LoVo (cell line): ENCODE results near the gene DUOX1.

Experiments
- DNase-seq: peaks from one replicate; pipeline ENCODE4 v3.0.0-alpha.2; 2016; ENCODE audit warnings: low spot score

The DUOX1 gene

GRCh38 chr15:45168751-45169551 lies 39.2 kb downstream of the DUOX1 start:
- no peak for DNase-seq

GRCh38 chr15:45169608-45170480 lies 40.0 kb downstream of the DUOX1 start:
- no peak for DNase-seq

GRCh38 chr15:45171912-45172311 lies 42.1 kb downstream of the DUOX1 start:
- DNase-seq, result no peak

- DNase-seq, result no peak
These were observed 44.3 kb downstream of the DUOX1 start for GRCh38 chr15:45174069-45174468.

- no peak for DNase-seq
These were observed 44.8 kb downstream of the DUOX1 start for GRCh38 chr15:45174577-45174976.

GRCh38 chr15:45177285-45177684 lies 47.5 kb downstream of the DUOX1 start:
- no peak for DNase-seq

- DNase-seq, result peak; percentile 69
These were observed 49.6 kb downstream of the DUOX1 start for GRCh38 chr15:45179221-45179985.

GRCh38 chr15:45180201-45180600 lies 50.4 kb downstream of the DUOX1 start:
- peak; percentile 70 for DNase-seq

- DNase-seq, result no peak
These were observed 51.0 kb downstream of the DUOX1 start for GRCh38 chr15:45180648-45181436.

GRCh38 chr15:45181491-45182285 lies 51.9 kb downstream of the DUOX1 start:
- no peak for DNase-seq

- DNase-seq, result peak; percentile 68
These were observed 53.2 kb downstream of the DUOX1 start for GRCh38 chr15:45182996-45183395.

- DNase-seq, result peak; percentile 34
These were observed 53.7 kb downstream of the DUOX1 start for GRCh38 chr15:45183511-45183910.

GRCh38 chr15:45184562-45185041 lies 54.8 kb downstream of the DUOX1 start:
- no peak for DNase-seq

- DNase-seq, result no peak
These were observed 55.4 kb downstream of the DUOX1 start for GRCh38 chr15:45185069-45185779.

GRCh38 chr15:45185903-45186770 lies 56.3 kb downstream of the DUOX1 start:
- DNase-seq, result no peak

GRCh38 chr15:45186771-45187577 lies 57.2 kb downstream of the DUOX1 start:
- no peak for DNase-seq

- no peak for DNase-seq
These were observed 57.7 kb downstream of the DUOX1 start for GRCh38 chr15:45187578-45187893.
